Left ventricle myocardium superior (tissue), 1 donor: ENCODE results near the gene FOS. TPM values are rescaled to one million over a fixed set of nuclear protein-coding genes. Genes with fewer than 3 reads are reported as not detected.

Experiments used
- total RNA-seq: library from RNA; stranded (reverse); fragmentation: NEBNext Ultra II Directional; extraction: Animal tissue kit (Norgen Biotek cat#: 25700); gene quantifications from one replicate; pipeline ENCODE4 v1.2.1, GENCODE V29; 2021
- donor health status: DM: no; HTN: yes; CAD: no; lungs with severe emphysema.

Gene FOS
- total RNA-seq, 1 donor from 2014 or later, result 25.4 TPM

Other genes starting within 250 kb of the FOS start
- gene MLH3, start 227.4 kb upstream of the FOS start, total RNA-seq, result 19.1 TPM
- gene ACYP1, start 214.8 kb upstream of the FOS start, total RNA-seq, result 11.7 TPM
- 14.0 TPM for gene ZC2HC1C, start 209.2 kb upstream of the FOS start, total RNA-seq
- 119 TPM for gene NEK9, start 151.8 kb upstream of the FOS start, total RNA-seq
- 266 TPM for gene TMED10, start 102.2 kb upstream of the FOS start, total RNA-seq
- 24.7 TPM for gene JDP2, start 149.2 kb downstream of the FOS start, total RNA-seq
- gene BATF, start 243.6 kb downstream of the FOS start, total RNA-seq, result 0.74 TPM